ENCODE measurements around the gene PDPN.

Gene PDPN

GRCh38 chr1:13664451-13664850 lies 80.8 kb downstream of the PDPN start:
- no peak for ATAC-seq

GRCh38 chr1:13666317-13666716 lies 82.7 kb downstream of the PDPN start:
- TF ChIP-seq GLIS3 (CRISPR knock-in tag; IDR thresholded peaks at IDR 0.05) (no peak), RARB (CRISPR knock-in tag; IDR thresholded peaks at IDR 0.05) (no peak), ARNTL (CRISPR knock-in tag; IDR thresholded peaks at IDR 0.05; ENCODE audit: borderline replicate concordance, low read depth) (no peak), TOX (CRISPR knock-in tag; IDR thresholded peaks at IDR 0.05; ENCODE audit: borderline replicate concordance) (no peak), ZNF8 (CRISPR knock-in tag; IDR thresholded peaks at IDR 0.05) (no peak), TCF4 (CRISPR knock-in tag; IDR thresholded peaks at IDR 0.05; ENCODE audit: borderline replicate concordance) (no peak), ISL1 (CRISPR knock-in tag; IDR thresholded peaks at IDR 0.05) (no peak), CSDC2 (CRISPR knock-in tag; IDR thresholded peaks at IDR 0.05) (no peak), PPARA (CRISPR knock-in tag; IDR thresholded peaks at IDR 0.05; ENCODE audit: borderline replicate concordance) (no peak), OSR1 (CRISPR knock-in tag; IDR thresholded peaks at IDR 0.05) (no peak), PATZ1 (CRISPR knock-in tag; IDR thresholded peaks at IDR 0.05; ENCODE audit: borderline replicate concordance) (no peak), SNAI2 (CRISPR knock-in tag; IDR thresholded peaks at IDR 0.05) (no peak), ZNF70 (CRISPR knock-in tag; IDR thresholded peaks at IDR 0.05) (no peak), ZFP30 (CRISPR knock-in tag; IDR thresholded peaks at IDR 0.05) (no peak), ZNF565 (CRISPR knock-in tag; conservative IDR thresholded peaks at IDR 0.05; ENCODE audit: low read depth) (no peak), POU6F1 (CRISPR knock-in tag; IDR thresholded peaks at IDR 0.05; ENCODE audit: borderline replicate concordance, low read depth) (no peak)
- TF ChIP-seq, protein P1, sequence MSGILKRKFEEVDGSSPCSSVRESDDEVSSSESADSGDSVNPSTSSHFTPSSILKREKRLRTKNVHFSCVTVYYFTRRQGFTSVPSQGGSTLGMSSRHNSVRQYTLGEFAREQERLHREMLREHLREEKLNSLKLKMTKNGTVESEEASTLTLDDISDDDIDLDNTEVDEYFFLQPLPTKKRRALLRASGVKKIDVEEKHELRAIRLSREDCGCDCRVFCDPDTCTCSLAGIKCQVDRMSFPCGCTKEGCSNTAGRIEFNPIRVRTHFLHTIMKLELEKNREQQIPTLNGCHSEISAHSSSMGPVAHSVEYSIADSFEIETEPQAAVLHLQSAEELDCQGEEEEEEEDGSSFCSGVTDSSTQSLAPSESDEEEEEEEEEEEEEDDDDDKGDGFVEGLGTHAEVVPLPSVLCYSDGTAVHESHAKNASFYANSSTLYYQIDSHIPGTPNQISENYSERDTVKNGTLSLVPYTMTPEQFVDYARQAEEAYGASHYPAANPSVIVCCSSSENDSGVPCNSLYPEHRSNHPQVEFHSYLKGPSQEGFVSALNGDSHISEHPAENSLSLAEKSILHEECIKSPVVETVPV (CRISPR knock-in tag; IDR thresholded peaks at IDR 0.05): no peak
- ATAC-seq: peak; percentile 17; the same call in 1 of the 3 replicates

More at GRCh38 chr1:13664451-13664850, 80.8 kb downstream of the PDPN start:
- TF ChIP-seq GLIS3 (CRISPR knock-in tag; IDR thresholded peaks at IDR 0.05) (no peak), ARNTL (CRISPR knock-in tag; IDR thresholded peaks at IDR 0.05; ENCODE audit: borderline replicate concordance, low read depth) (no peak), ESRRG (CRISPR knock-in tag; IDR thresholded peaks at IDR 0.05) (no peak), RARB (CRISPR knock-in tag; IDR thresholded peaks at IDR 0.05) (no peak), ZNF565 (CRISPR knock-in tag; conservative IDR thresholded peaks at IDR 0.05; ENCODE audit: low read depth) (no peak), ZFP30 (CRISPR knock-in tag; IDR thresholded peaks at IDR 0.05) (no peak), CSDC2 (CRISPR knock-in tag; IDR thresholded peaks at IDR 0.05) (no peak), OSR1 (CRISPR knock-in tag; IDR thresholded peaks at IDR 0.05) (no peak), ZC3H10 (CRISPR knock-in tag; IDR thresholded peaks at IDR 0.05) (no peak), TSHZ2 (CRISPR knock-in tag; IDR thresholded peaks at IDR 0.05) (no peak), PATZ1 (CRISPR knock-in tag; IDR thresholded peaks at IDR 0.05; ENCODE audit: borderline replicate concordance) (no peak), CREB5 (CRISPR knock-in tag; IDR thresholded peaks at IDR 0.05; ENCODE audit: low read depth) (no peak)

Measured in SK-N-SH treated with all-trans-retinoic acid at 6 μM for 48 hours (cell line).